Muscle of back (tissue), 11 donors: ENCODE results near the gene PAQR8. TPM values are rescaled to one million over a fixed set of nuclear protein-coding genes. Genes with fewer than 3 reads are reported as not detected.
"Not testable (repeated sequence)": the region's sequence is repeated elsewhere in the genome, so short reads cannot be mapped to it uniquely, and the experiment has no call there.

ENCODE experiments used
- DNase-seq, 3 donors: peaks; one replicate each; pipeline versions ENCODE4 v3.0.0 to v3.0.0-alpha.2; 2013
- polyA plus RNA-seq, 10 donors: library from polyadenylated mRNA; unstranded; fragments of 120-200 nt; gene quantifications; one replicate each; pipeline ENCODE4 v1.2.1, GENCODE V29; 2013; ENCODE audit not compliant: insufficient read length in 10 of 10

Gene PAQR8
- polyA plus RNA-seq, 10 donors = 5.2 to 10.2 (median 6.4) TPM

DNA sequence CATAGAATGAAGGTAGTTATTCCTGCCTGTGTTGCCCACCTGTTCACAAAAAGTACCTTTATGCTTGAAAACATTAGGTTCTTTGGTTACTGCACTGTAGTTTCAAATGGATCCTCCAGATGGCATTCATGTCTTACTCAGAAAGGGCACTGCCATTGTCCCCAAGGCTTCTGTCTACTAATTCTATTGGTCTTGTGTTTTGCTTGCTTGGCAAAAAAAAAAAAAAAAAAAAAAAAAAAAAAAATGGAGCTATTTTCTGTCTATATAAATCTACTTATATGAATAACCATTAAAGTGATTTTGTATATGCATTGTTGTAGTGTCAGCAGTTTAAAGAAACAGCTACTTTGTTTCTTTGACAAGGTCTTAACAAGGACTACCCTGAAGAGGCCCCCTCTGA lies 45.5 kb downstream of the PAQR8 start:
- DNase-seq = peak in 1 of 3 donors; percentile 12

DNA sequence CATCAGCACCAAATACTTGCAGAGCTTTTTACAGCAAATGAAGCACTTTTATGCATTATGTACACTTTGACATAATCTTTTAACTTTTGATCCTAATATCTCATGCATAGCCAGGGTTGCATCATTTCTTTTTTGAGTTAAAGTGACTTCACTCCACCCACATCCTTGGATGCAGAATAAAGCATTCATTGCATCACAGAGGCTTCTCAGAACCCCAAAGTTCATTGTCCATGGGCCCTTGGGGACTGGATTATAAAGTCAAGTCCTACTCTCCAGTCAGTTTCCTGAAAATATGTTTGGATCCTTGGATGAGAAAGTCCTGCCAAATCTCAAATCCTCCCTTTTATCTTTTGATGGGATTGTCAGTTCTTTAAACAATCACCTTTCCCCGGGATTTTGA lies 47.5 kb downstream of the PAQR8 start:
- DNase-seq = peak in 1 of 3 donors; percentile 33

DNA sequence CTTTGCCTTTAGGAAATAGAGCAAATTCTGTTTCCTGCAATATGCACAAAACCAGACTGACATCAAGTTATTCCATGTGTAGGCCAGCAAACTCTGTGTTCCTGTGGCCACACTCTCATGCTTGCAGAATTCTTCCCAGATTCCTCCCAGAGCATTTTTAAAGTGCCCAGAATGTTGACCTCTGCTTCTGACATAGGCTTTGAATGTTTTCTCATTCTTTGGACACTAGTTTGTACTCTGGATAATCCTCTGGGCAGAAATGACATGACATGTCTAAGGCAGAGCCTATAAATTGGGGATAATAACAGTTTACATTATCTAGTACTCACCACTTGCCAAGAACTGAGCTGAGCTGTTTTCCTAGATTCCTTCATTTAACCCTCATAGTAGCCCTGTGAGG lies 49.0 kb downstream of the PAQR8 start:
- DNase-seq = no peak

DNA sequence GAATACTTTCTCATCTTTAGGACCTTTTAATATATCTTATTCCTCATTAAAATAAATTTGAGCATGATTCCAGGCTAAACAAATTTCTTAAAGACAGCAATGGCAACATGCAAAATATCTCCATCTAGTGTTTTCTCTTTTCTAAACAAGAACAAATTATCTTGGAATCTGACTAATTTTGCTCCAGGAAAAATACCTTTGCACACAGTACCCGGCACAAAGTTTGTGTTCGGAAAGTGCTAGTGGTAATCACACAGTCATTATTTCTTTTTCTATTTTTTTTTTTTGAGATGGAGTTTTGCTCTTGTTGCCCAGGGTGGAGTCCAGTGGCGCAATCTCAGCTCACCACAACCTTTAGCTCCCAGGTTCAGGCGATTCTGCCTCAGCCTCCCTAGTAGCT lies 50.0 kb downstream of the PAQR8 start:
- DNase-seq = no peak

DNA sequence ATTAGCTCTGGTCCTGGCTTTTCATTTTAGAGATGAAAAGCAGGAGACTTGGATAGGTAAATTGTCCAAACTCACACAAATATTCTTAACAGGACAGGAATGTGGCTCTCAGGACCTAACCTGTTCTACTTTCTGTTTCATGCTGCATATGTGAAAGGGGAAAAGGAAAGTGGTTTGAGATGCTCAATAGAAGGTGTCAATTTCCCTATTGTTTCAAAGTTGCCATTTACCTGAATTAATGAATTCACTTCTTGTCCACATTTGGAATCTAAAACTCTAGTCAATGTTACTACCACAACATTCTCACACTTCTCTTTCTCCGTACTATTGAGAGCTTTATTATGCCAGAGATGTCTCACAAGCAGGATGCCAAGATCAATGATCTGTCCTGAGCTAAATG lies 53.4 kb downstream of the PAQR8 start:
- DNase-seq = no peak

DNA sequence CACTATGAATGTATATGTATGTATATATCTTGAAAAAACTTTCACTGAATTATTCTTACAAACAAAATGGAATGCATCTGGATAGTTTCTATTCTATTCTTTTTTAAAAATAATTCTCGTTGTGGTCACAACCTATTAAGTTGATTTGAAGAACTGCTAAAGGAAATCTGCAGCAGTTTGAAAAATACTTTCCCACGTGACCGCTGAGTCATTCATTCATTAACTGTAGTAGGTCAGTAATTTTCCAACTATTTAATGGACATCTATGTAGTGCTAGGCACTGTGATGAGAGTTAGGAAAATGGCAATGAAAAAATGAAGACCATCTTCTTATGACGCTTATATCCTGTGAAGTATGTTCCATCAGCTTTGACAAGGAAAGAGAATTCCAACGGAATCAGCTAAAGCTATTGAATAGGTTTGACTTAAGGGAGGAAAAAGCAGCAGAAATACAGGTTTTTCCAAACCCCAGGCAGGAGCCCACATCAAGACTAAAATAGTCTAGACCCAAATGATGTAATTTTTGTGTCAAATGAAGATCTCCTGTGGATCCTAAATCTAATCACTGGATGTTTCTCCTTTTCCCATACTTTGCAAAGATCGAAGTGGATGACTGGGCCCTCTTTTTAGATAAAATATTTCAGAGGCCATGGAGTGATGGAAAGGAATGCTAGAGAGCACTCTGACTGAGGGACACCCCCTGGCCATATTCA lies 54.1 kb downstream of the PAQR8 start:
- no peak for DNase-seq

DNA sequence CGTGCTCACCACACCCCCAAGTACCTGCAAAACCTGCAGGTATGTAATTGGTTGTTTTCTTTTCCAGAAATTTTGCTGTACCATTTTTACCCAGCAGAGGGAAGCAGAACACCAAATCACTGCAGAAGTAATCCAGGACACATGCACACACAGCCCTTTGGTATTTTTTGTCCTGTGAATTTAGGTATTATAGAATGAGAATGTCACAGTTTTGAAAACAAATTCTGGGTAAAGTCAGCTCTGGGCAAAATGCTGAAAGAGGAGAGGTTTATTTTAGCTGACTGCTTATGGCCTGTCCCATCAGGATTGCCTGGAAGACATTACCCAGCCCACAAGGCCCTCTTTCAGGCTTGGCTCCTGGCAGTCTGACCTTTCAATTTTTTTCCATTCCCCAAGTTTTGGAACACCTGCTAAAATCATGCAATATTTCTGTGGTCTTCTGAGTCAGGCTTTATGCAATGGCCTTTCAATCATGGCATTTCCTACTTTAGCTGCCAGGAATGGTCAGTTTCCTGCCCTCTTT lies 54.7 kb downstream of the PAQR8 start:
- DNase-seq = peak; percentile 63 to 81 (median 69)

DNA sequence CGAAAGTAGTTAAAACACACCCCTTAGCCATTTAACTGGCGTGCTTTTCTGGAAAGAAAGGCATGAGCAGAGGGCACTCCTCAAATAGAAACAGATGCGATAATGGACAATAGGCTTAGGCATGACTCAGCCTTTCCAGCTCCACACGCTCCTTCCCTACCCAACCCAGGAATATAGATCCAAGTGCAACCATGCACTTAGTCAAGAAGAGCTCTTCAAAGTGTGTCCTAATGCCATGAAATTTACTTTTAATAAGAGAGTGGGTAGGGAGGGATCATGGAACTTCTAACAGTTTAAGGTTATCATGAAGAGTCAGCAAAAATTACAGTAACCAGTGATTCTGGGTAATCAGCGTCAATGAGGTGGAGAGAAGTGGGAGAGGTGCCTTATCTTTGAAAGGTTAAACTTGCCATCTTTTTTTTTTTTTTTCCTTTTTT lies 55.7 kb downstream of the PAQR8 start:
- peak in 1 of 3 donors; percentile 26 for DNase-seq

DNA sequence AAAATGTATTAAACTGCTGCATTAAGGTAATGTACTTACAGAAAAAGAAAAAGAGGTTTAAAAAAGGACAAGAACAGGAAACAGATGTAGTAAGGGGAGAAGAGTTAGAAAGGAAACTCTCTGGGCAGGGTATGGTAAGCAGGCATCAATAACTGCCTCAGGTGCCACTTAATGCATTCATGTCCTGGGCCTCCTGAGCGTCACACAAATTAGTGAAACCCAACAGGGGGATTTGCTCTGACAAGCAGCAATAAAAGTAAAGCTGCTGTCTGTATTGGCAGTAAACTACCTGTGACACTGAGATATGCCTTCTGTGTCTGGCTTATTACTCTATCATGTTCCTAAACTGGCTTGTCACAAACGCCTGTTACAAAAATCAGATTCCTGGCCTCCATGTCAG lies 56.7 kb downstream of the PAQR8 start:
- DNase-seq = no peak

DNA sequence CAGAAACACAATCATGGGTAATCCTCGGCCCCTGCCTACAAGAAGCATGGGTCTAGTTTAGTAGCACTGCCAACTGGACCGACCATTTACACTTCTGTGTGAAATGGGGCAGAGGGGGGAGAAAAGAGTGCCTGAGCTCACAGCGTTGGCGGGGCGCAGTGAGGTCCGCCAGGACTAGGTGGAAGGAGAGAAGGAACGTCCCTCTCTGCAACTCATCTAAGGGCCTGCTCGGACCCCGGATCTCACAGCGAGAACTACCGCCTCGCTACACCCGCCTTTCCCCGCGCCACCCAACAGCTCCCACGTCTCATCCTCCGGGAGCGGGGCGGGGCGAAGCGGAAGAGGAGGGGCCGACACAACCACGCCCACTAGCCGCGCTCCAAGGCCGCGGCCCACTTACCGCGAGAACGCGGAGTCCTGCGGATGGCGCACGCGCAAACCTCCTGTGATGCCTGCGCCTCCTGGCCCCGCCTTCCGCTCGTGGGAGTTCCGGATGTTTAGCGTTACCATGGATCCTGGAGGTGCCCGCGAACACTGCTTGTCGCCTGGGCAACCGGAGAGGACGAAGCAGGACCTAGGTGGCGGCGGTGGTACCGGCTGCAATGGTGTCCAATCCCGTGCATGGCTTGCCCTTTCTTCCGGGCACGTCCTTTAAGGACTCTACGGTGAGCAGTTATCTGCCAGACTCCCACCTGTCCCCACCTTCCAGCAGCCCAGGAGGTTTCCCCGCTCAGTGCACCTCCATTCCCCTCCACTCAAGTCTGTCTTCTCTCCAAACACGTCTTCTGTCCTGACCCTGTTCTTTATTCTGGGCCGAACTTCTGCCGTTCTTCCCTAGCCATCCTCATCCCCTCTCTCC lies 58.1 kb downstream of the PAQR8 start, which contains the start of gene EFHC1:
Gene EFHC1 (plus strand): TSS at position 534 of the 859 bp plus-strand sequence. CDS start 69 bp downstream, at position 603.
- peak; percentile 97 to 99 (median 98) for DNase-seq

DNA sequence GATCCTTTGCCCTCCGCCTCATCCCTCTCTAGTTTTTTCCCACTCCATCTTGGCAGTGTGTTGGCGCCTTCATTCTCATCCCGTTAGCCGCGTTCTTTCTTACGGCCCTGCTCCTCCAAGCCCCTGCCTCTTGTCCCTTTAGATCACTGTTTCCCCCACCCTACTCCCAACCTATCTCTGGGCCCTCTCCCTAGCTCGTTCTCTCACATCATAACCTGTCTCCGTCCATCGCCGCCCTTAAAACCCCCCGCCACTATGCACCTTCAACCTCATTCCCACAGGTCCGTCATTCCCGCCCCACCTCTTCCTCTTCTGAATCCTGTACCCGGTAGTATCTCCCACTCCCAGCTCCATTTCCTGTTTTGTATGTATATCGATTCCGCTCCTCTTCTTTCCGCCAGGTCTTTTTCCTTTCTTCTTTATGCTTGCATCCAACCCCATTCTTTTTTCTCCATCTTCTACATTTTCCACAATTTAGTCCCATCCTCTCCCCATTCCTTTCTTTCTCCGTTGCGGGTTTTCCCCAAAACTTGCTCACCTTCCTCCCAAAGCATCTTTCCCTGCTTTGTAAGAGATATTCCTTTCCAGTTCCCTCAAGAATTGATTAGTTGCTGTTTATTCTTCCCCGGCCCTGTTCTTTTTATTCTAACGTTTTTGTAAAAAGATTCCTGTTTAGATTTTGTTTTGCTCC lies 58.9 kb downstream of the PAQR8 start:
- peak in 2 of 3 donors; percentile 39 to 73 for DNase-seq

DNA sequence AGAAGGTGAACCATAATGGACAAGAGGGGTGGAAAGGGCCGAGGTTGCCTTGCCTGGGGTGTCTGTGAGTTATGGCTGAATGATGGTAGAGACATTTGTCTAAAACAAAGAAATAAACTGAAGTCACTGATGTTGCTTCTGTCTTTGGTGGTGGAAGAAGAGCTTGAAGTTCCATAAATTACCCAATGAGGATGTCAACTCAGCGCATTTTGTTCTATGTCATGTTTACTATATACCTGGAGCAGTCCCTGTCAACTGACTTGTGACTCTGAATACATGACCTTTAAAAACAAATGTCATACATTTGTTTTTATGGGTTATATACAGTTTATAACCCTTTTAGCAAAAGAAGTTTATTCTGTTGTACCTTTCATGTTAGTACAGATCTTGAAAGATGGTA lies 60.2 kb downstream of the PAQR8 start:
- no peak for DNase-seq

DNA sequence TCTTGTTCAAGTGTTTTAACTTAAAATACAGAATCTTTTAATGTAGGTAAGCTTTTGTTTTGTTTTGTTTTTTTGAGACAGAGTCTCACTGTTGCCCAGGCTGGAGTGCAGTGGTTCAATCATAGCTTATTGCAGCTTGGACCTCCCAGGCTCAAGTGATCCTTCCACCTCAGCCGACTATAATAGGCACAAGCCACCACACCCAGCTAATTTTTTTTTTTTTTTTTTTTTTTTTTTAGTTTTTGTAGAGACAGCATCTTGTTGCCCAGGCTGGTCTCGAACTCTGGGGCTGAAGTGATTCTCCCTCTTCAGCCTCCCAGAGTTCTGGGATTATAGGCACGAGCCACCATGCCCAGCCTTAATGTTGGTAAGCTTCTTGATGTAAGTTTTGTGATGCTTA lies 61.5 kb downstream of the PAQR8 start:
- no peak for DNase-seq

DNA sequence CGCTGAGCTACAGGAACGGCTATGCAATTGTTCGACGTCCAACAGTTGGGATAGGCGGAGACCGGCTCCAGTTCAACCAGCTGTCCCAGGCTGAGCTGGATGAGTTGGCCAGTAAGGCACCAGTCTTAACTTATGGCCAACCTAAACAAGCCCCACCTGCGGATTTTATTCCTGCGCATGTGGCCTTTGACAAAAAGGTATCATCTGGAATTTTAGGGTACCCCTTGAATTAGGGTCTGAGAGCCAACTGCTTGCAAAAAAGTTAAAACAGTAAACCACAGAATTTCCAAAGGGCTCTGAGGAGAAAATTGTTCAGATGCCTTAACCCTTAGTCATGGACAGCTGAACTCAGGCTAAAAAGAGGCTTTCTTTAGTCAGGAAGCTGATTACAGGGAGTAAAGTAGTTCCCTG lies 62.0 kb downstream of the PAQR8 start:
- peak; percentile 44 to 80 (median 61) for DNase-seq

DNA sequence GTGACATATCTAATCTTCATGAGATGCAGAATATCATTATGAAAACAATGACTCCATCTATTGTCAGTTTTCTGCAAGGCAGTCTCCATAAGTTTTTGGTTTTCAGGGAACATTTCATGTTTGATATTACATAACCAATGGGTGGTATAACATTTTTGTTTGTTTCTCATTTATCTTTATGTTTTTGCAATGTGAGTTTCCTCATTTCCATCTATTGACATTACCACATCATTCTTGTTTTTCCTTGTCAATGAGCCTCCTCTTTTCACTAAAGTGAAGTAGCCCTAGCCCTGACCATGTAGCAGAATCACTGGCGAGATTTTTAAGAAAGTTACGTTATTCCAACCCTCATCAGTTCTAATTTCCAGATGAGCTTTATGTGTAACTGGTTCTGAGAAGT lies 62.6 kb downstream of the PAQR8 start:
- no peak for DNase-seq

DNA sequence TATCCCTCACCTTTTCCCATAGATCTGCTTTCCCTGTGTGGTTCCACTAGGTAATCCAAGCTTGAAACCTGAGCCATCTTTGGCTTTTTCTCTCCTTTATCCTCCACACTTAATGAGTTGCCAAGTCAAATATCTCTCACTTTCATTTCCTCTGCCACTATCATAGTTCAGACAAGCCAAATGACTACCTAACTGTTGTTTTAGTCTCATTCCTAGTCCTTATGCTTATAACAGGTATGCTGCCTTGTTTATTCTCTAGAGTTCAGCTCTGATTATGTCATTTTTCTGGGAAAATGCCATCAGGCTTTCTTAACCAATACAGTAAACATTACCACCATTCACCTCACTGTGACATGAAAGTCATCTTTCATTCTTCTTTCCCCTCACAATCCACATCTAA lies 64.7 kb downstream of the PAQR8 start:
- no peak for DNase-seq

DNA sequence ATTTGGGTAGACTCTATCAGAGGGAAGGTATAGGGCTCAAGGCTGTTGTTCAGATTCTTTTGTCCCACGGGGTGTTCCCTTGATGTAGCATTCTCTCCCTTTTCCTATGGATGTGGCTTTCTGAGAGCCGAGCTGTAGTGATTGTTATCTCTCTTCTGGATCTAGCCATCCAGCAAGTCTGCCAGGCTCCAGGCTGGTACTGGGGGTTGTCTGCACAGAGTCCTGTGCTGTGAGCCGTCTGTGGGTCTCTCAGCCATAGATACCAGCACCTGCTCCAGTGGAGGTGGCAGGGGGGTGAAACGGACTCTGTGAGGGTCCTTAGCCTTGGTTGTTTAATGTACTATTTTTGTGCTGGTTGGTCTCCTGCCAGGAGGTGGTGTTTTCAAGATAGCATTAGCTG lies 71.3 kb downstream of the PAQR8 start:
- DNase-seq = not testable (repeated sequence)

DNA sequence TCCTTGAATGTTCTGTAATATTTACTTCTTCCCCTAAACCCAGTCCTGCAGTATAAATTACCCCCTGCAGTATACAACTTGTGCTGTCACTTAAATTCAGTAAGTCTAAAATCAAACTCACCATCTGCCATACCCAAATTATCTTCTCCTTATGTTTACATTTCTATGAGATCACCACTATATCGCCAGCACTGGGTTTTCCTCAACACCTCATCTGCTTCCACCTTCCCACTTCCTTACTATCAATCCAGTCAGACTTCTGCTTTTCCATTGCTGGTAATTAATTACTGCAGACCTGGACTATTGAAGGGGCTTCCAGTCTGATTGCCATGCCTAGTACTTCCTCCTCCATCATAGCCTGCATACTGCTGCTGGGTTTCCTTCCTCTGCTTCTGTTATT lies 73.4 kb downstream of the PAQR8 start:
- no peak for DNase-seq

DNA sequence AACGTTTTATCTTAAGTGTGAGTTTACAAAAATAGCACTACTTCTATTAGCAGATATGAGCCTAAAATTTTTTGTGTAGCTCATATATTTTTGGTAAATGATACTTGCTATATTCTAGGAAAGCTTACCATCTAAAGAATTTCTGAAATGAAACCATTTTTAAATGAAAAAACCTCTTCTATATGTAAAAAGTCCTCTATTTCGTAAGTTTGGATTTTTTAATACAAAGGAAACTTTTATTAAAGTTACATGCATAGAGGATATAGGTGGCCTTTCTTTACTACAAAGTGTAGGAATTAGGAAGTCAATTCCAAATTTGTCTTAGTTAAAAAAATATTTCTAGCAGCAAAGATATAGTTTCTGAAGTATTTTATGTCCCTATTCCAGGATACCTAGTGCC lies 77.0 kb downstream of the PAQR8 start:
- DNase-seq = no peak

DNA sequence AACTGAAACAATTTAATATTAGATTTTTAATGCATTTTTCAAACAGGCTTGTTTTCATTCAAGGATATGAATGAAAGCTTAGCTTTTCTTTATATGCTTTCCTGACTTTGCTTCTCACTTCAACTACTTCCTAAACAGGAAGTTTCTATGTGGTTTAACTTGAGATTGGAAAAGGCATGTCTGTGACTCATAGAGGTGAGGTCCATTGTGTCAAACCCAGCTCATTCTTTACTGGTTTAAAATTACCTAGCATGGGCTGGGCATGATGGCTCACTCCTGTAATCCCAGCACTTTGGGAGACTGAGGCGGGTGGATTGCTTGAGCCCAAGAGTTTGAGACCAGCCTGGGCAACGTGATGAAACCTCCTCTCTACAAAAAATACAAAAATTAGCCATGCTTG lies 92.6 kb downstream of the PAQR8 start:
- DNase-seq = no peak

DNA sequence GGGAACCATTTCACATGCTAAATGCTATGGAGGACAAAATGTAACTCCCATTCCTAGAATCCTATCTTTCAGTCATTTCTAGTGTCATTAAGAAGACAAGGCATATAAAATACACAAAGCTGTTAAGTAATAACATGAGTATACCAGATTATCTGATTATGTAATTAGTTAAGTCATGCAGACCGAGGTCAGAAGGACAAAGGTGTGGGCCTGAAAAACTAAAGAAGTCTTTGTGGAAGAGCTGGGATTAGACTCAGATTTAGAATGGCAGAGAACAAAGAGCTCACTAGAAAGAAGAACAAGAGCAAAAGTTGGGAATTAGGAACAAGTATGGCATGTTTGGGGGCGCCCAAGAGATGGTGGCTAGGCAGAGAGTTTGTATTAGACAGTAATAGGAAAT lies 95.1 kb downstream of the PAQR8 start:
- DNase-seq = no peak
